Measurements from ENCODE around the gene LGI1.

Gene LGI1

GRCh38 chr10:93723153-93723552 is 34.6 kb upstream of the LGI1 start:
- H3F3A ChIP-seq (ENCODE audit: insufficient read depth, low read length) = no peaks in the 10 kb centered on the region
- H3K9me2 ChIP-seq (ENCODE audit: low read depth, low read length) = no peaks in the 10 kb centered on the region
- H3K27me3 ChIP-seq (ENCODE audit: insufficient read depth, low read length) = no peaks in the 10 kb centered on the region
- no peaks in the 10 kb centered on the region for H3K36me3 ChIP-seq (ENCODE audit: insufficient read depth, low read length)
- H3K79me2 ChIP-seq (ENCODE audit: insufficient read depth, low read length) = no peaks in the 10 kb centered on the region
- H3K27ac ChIP-seq (ENCODE audit: low read depth, low read length, poor library complexity, severe bottlenecking) = no peak overlapping the region
- no peaks in the 10 kb centered on the region for H3K4me1 ChIP-seq (ENCODE audit: insufficient read depth, low read length, severe bottlenecking)
- no peak overlapping the region for H3K9ac ChIP-seq (ENCODE audit: low read length)
- TF ChIP-seq CTCF (IDR thresholded peaks at IDR 0.05; ENCODE audit: low read length) = no peak
- no peak for TF ChIP-seq EZH2 (IDR thresholded peaks at IDR 0.05; ENCODE audit: borderline replicate concordance, low read length)
- H3K4me3 ChIP-seq (ENCODE audit: low read depth, low read length, poor library complexity, severe bottlenecking) = no peak overlapping the region
- H3K9me3 ChIP-seq (ENCODE audit: low read length) = no peaks in the 10 kb centered on the region
- H2AFZ ChIP-seq (ENCODE audit: low read length) = no peak overlapping the region
- no peaks in the 10 kb centered on the region for H4K20me1 ChIP-seq (ENCODE audit: insufficient read depth, low read length)
- no peak overlapping the region for H3K4me2 ChIP-seq (ENCODE audit: low read length)

- Histone ChIP-seq H3K4me2 (ENCODE audit: low read length) (no peak overlapping the region), H3K79me2 (ENCODE audit: insufficient read depth, low read length) (no peaks in the 10 kb centered on the region), H4K20me1 (ENCODE audit: insufficient read depth, low read length) (no peaks in the 10 kb centered on the region), H3K27ac (ENCODE audit: low read depth, low read length, poor library complexity, severe bottlenecking) (no peak overlapping the region), H2AFZ (ENCODE audit: low read length) (no peak overlapping the region), H3K9me2 (ENCODE audit: low read depth, low read length) (no peaks in the 10 kb centered on the region), H3K9me3 (ENCODE audit: low read length) (no peaks in the 10 kb centered on the region), H3K4me3 (ENCODE audit: low read depth, low read length, poor library complexity, severe bottlenecking) (no peak overlapping the region), H3F3A (ENCODE audit: insufficient read depth, low read length) (no peaks in the 10 kb centered on the region), H3K4me1 (ENCODE audit: insufficient read depth, low read length, severe bottlenecking) (no peaks in the 10 kb centered on the region), H3K36me3 (ENCODE audit: insufficient read depth, low read length) (no peaks in the 10 kb centered on the region), H3K27me3 (ENCODE audit: insufficient read depth, low read length) (no peaks in the 10 kb centered on the region), H3K9ac (ENCODE audit: low read length) (no peak overlapping the region)
- TF ChIP-seq CTCF (IDR thresholded peaks at IDR 0.05; ENCODE audit: low read length) (no peak), EZH2 (IDR thresholded peaks at IDR 0.05; ENCODE audit: borderline replicate concordance, low read length) (no peak)
Measured at GRCh38 chr10:93726024-93726423, 31.7 kb upstream of the LGI1 start.

- Histone ChIP-seq H3K27ac (ENCODE audit: low read depth, low read length, poor library complexity, severe bottlenecking) (no peak overlapping the region), H2AFZ (ENCODE audit: low read length) (no peak overlapping the region)
- TF ChIP-seq EZH2 (IDR thresholded peaks at IDR 0.05; ENCODE audit: borderline replicate concordance, low read length) = no peak
- TF ChIP-seq CTCF (IDR thresholded peaks at IDR 0.05; ENCODE audit: low read length) = no peak
Measured at GRCh38 chr10:93741367-93741766, 16.4 kb upstream of the LGI1 start.

More at GRCh38 chr10:93741367-93741766, 16.4 kb upstream of the LGI1 start:
- Histone ChIP-seq H3K9me3 (ENCODE audit: low read length) (no peaks in the 10 kb centered on the region), H3K9me2 (ENCODE audit: low read depth, low read length) (no peaks in the 10 kb centered on the region), H3K9ac (ENCODE audit: low read length) (no peak overlapping the region), H3K36me3 (ENCODE audit: insufficient read depth, low read length) (no peaks in the 10 kb centered on the region), H3K79me2 (ENCODE audit: insufficient read depth, low read length) (no peaks in the 10 kb centered on the region), H3K27me3 (ENCODE audit: insufficient read depth, low read length) (no peaks in the 10 kb centered on the region), H4K20me1 (ENCODE audit: insufficient read depth, low read length) (no peaks in the 10 kb centered on the region), H3K4me2 (ENCODE audit: low read length) (no peak overlapping the region), H3K4me3 (ENCODE audit: low read depth, low read length, poor library complexity, severe bottlenecking) (no peak overlapping the region), H3K4me1 (ENCODE audit: insufficient read depth, low read length, severe bottlenecking) (no peaks in the 10 kb centered on the region), H3F3A (ENCODE audit: insufficient read depth, low read length) (no peaks in the 10 kb centered on the region)
